Measurements from ENCODE around the gene MED26. TPM values are rescaled to one million over a fixed set of nuclear protein-coding genes. Genes with fewer than 3 reads are reported as not detected.

MED26 gene
- total RNA-seq, 1 experiment from 2014 or later, result 15.6 TPM

GRCh38 chr19:16527334-16527935 is 100.6 kb downstream of the MED26 start:
- no peak for TF ChIP-seq EZH2 (IDR thresholded peaks at IDR 0.05; ENCODE audit: borderline replicate concordance, low read depth, low read length, poor library complexity, severe bottlenecking)
- TF ChIP-seq CTCF (conservative IDR thresholded peaks at IDR 0.05; ENCODE audit: low read depth, low read length), result no peak
- Histone ChIP-seq H3K9me3 (ENCODE audit: low read depth, low read length, poor library complexity, severe bottlenecking) (no peaks in the 10 kb centered on the region), H3K4me1 (ENCODE audit: insufficient read depth, low read length, poor library complexity, severe bottlenecking) (no peaks in the 10 kb centered on the region), H3K36me3 (ENCODE audit: insufficient read depth, low read length, poor library complexity, severe bottlenecking) (peaks cover 98% of the 10 kb centered on the region), H3K27me3 (replicated peaks; ENCODE audit: insufficient read depth, low read depth, low read length, poor library complexity) (no peaks in the 10 kb centered on the region), H3K4me3 (ENCODE audit: low read depth, low read length, poor library complexity, severe bottlenecking) (no peak overlapping the region), H3K27ac (ENCODE audit: low read depth, low read length, poor library complexity, severe bottlenecking) (no peak overlapping the region)
- no TSS peak for BruUV-seq (replicated peaks)
- POLR2A ChIA-PET (ENCODE audit: low non-redundant PET), result no interaction called here
- CTCF ChIA-PET, result no interaction called here
- intact Hi-C loops (cut with micrococcal nuclease; ENCODE audit: unreplicated experiment), result no loop called here
- no peak for DNase-seq (ENCODE audit: low spot score)

- no peak overlapping the region for H3K27ac ChIP-seq (ENCODE audit: low read depth, low read length, poor library complexity, severe bottlenecking)
- ChIA-PET CTCF (no interaction called here), POLR2A (ENCODE audit: low non-redundant PET) (no interaction called here)
- H3K4me1 ChIP-seq (ENCODE audit: insufficient read depth, low read length, poor library complexity, severe bottlenecking), result no peaks in the 10 kb centered on the region
- intact Hi-C loops (cut with micrococcal nuclease; ENCODE audit: unreplicated experiment), result no loop called here
- H3K4me3 ChIP-seq (ENCODE audit: low read depth, low read length, poor library complexity, severe bottlenecking), result no peak overlapping the region
- no peaks in the 10 kb centered on the region for H3K9me3 ChIP-seq (ENCODE audit: low read depth, low read length, poor library complexity, severe bottlenecking)
- H3K27me3 ChIP-seq (replicated peaks; ENCODE audit: insufficient read depth, low read depth, low read length, poor library complexity), result no peaks in the 10 kb centered on the region
- TF ChIP-seq CTCF (conservative IDR thresholded peaks at IDR 0.05; ENCODE audit: low read depth, low read length) (no peak), EZH2 (IDR thresholded peaks at IDR 0.05; ENCODE audit: borderline replicate concordance, low read depth, low read length, poor library complexity, severe bottlenecking) (no peak)
- no TSS peak for BruUV-seq (replicated peaks)
- DNase-seq (ENCODE audit: low spot score), result no peak
- peaks cover 95% of the 10 kb centered on the region for H3K36me3 ChIP-seq (ENCODE audit: insufficient read depth, low read length, poor library complexity, severe bottlenecking)
Measured at GRCh38 chr19:16525751-16526481, 102.1 kb downstream of the MED26 start.

- CTCF ChIA-PET, result no interaction called here
- no peaks in the 10 kb centered on the region for H3K27me3 ChIP-seq (replicated peaks; ENCODE audit: insufficient read depth, low read depth, low read length, poor library complexity)
- POLR2A ChIA-PET (ENCODE audit: low non-redundant PET), result no interaction called here
- no TSS peak for BruUV-seq (replicated peaks)
- no peak for DNase-seq (ENCODE audit: low spot score)
- no peaks in the 10 kb centered on the region for H3K4me1 ChIP-seq (ENCODE audit: insufficient read depth, low read length, poor library complexity, severe bottlenecking)
- TF ChIP-seq CTCF (conservative IDR thresholded peaks at IDR 0.05; ENCODE audit: low read depth, low read length) (no peak), EZH2 (IDR thresholded peaks at IDR 0.05; ENCODE audit: borderline replicate concordance, low read depth, low read length, poor library complexity, severe bottlenecking) (no peak)
- intact Hi-C loops (cut with micrococcal nuclease; ENCODE audit: unreplicated experiment), result no loop called here
- H3K9me3 ChIP-seq (ENCODE audit: low read depth, low read length, poor library complexity, severe bottlenecking), result no peaks in the 10 kb centered on the region
- H3K4me3 ChIP-seq (ENCODE audit: low read depth, low read length, poor library complexity, severe bottlenecking), result no peak overlapping the region
- H3K36me3 ChIP-seq (ENCODE audit: insufficient read depth, low read length, poor library complexity, severe bottlenecking), result peaks cover 95% of the 10 kb centered on the region
- H3K27ac ChIP-seq (ENCODE audit: low read depth, low read length, poor library complexity, severe bottlenecking), result no peak overlapping the region
Measured at GRCh38 chr19:16524991-16525734, 102.8 kb downstream of the MED26 start.

Other genes with a start within 250 kb of the MED26 start
- gene EPS15L1, start 156.2 kb downstream of the MED26 start, total RNA-seq (2021), result 74.4 and 76.8 TPM in 2 replicates
- gene CALR3, start 132.0 kb downstream of the MED26 start, total RNA-seq (2021), result not detected in 2 replicates
- 8.3 and 9.8 TPM in 2 replicates for gene C19orf44, start 131.8 kb downstream of the MED26 start, total RNA-seq (2021)
- gene CHERP, start 85.8 kb downstream of the MED26 start, total RNA-seq (2021), result 86.4 and 98.4 TPM in 2 replicates
- 36.3 and 37.9 TPM in 2 replicates for gene SLC35E1, start 55.8 kb downstream of the MED26 start, total RNA-seq (2021)
- gene SMIM7, start 31.9 kb upstream of the MED26 start, total RNA-seq (2021), result 67.0 and 82.7 TPM in 2 replicates
- 8.3 and 8.6 TPM in 2 replicates for gene TMEM38A, start 32.9 kb upstream of the MED26 start, total RNA-seq (2021)
- 1.7 and 1.8 TPM in 2 replicates for gene NWD1, start 91.6 kb upstream of the MED26 start, total RNA-seq (2021)
- gene SIN3B, start 201.2 kb upstream of the MED26 start, total RNA-seq (2021), result 76.7 and 80.0 TPM in 2 replicates

Data from A673 (cell line).